K562 (cell line): ENCODE results near the gene YBX1. TPM values are rescaled to one million over a fixed set of nuclear protein-coding genes. Genes with fewer than 3 reads are reported as not detected.

Experiments
- ASH1L ChIP-seq: fragments of 450-650 bp; IDR thresholded peaks from 2 replicates; pipeline ENCODE4 v1.6.1; 2018; ENCODE audit warnings: borderline replicate concordance, mild to moderate bottlenecking, low read depth; ENCODE audit not compliant: partially characterized antibody
- BACH1 ChIP-seq: fragments of 200-800 bp; sonication (Bioruptor generic); IDR thresholded peaks from 2 replicates; pipeline ENCODE4 v1.6.1; 2016; ENCODE audit warnings: missing genetic modification characterization, missing compliant biosample characterization
- CREB1 ChIP-seq, 2 experiments: sonication (generic) in 1 of 2; formaldehyde crosslinking in 1 of 2; IDR thresholded peaks; 2 replicates each; pipeline versions ENCODE4 v1.6.1 to v1.8.0; 2012 to 2022; ENCODE audit warnings: inconsistent platforms in 1 of 2, mild to moderate bottlenecking in 1 of 2, missing genetic modification reagents in 1 of 2, moderate library complexity in 1 of 2
- CTCF ChIP-seq, 3 experiments: IDR thresholded peaks in 2 of 3; conservative IDR thresholded peaks in 1 of 3; 2 replicates each; pipeline ENCODE4 v1.5.1; 2011 to 2012; ENCODE audit warnings: low read length in 3 of 3, mild to moderate bottlenecking in 3 of 3, control low read depth in 2 of 3, improper control_type of control experiment in 1 of 3, inconsistent platforms in 1 of 3, low read depth in 1 of 3, mixed read lengths in 1 of 3, moderate library complexity in 1 of 3; ENCODE audit not compliant: insufficient read depth in 2 of 3
- EP400 ChIP-seq: fragments of 450-650 bp; IDR thresholded peaks from 2 replicates; pipeline ENCODE4 v1.6.1; 2017; ENCODE audit warnings: antibody characterized with exemption, mild to moderate bottlenecking, moderate library complexity
- FOXK2 ChIP-seq, 2 experiments: fragments of 450-650 bp; IDR thresholded peaks in 1 of 2; conservative IDR thresholded peaks in 1 of 2; 2 replicates each; pipeline ENCODE4 v1.6.1; 2016; ENCODE audit warnings: low read depth in 2 of 2, mild to moderate bottlenecking in 1 of 2
- HDAC8 ChIP-seq: fragments of 450-650 bp; IDR thresholded peaks from 2 replicates; pipeline ENCODE4 v1.6.1; 2016; ENCODE audit warnings: mild to moderate bottlenecking, missing genetic modification characterization, moderate library complexity, missing compliant biosample characterization
- KDM4B ChIP-seq, 2 experiments: fragments of 450-650 bp in 1 of 2; sonication (generic) in 1 of 2; IDR thresholded peaks; 2 replicates each; pipeline ENCODE4 v1.6.1; 2016 to 2017; ENCODE audit warnings: borderline replicate concordance in 2 of 2, antibody characterized with exemption in 1 of 2, low read depth in 1 of 2, mild to moderate bottlenecking in 1 of 2
- MAFF ChIP-seq: IDR thresholded peaks from 2 replicates; pipeline ENCODE4 v1.6.1; 2012; ENCODE audit warnings: low read length, improper control_type of control experiment
- MAX ChIP-seq: sonication (generic); formaldehyde crosslinking; IDR thresholded peaks from 2 replicates; pipeline ENCODE4 v1.9.0; 2022; ENCODE audit warnings: mild to moderate bottlenecking, missing genetic modification reagents
- MBD1 ChIP-seq: fragments of 250-450 bp; sonication (Bioruptor Pico); IDR thresholded peaks from 2 replicates; pipeline ENCODE4 v1.8.0; 2022; ENCODE audit warnings: inconsistent platforms
- NFIC ChIP-seq: fragments of 450-650 bp; IDR thresholded peaks from 2 replicates; pipeline ENCODE4 v1.6.1; 2017; ENCODE audit warnings: mild to moderate bottlenecking, inconsistent platforms
- NR2C1 ChIP-seq, 2 experiments: fragments of 450-650 bp; IDR thresholded peaks; 2 replicates each; pipeline ENCODE4 v1.6.1; 2017; ENCODE audit warnings: mild to moderate bottlenecking in 2 of 2, antibody characterized with exemption in 1 of 2, inconsistent platforms in 1 of 2, missing compliant biosample characterization in 1 of 2, missing genetic modification characterization in 1 of 2
- NR2C2 ChIP-seq, 2 experiments: fragments of 200-800 bp in 1 of 2; sonication (Bioruptor generic) in 1 of 2; sonication (generic) in 1 of 2; formaldehyde crosslinking in 1 of 2; IDR thresholded peaks; 2 replicates each; pipeline versions ENCODE4 v1.6.1 to v1.8.0; 2016 to 2022; ENCODE audit warnings: mild to moderate bottlenecking in 1 of 2, missing compliant biosample characterization in 1 of 2, missing genetic modification characterization in 1 of 2, missing genetic modification reagents in 1 of 2
- POU5F1 ChIP-seq: fragments of 150-350 bp; IDR thresholded peaks from 2 replicates; pipeline ENCODE4 v1.6.1; 2014; ENCODE audit warnings: borderline replicate concordance, low read length, low read depth, mild to moderate bottlenecking; ENCODE audit not compliant: partially characterized antibody
- RBM15 ChIP-seq: fragments of 200-400 bp; formaldehyde crosslinking; IDR thresholded peaks from 2 replicates; pipeline ENCODE4 v1.6.1; 2018; ENCODE audit warnings: mild to moderate bottlenecking, low read length, moderate library complexity; ENCODE audit not compliant: insufficient read depth
- SLC30A9 ChIP-seq: fragments of 250-450 bp; sonication (Bioruptor Pico); IDR thresholded peaks from 2 replicates; pipeline ENCODE4 v1.8.0; 2022; ENCODE audit warnings: mild to moderate bottlenecking, moderate library complexity
- SMARCE1 ChIP-seq: fragments of 450-650 bp; IDR thresholded peaks from 2 replicates; pipeline ENCODE4 v1.7.1; 2016; ENCODE audit warnings: mild to moderate bottlenecking
- STAG1 ChIP-seq: sonication (generic); formaldehyde crosslinking; IDR thresholded peaks from 2 replicates; pipeline ENCODE4 v1.5.0; 2020; ENCODE audit warnings: missing genetic modification reagents, borderline replicate concordance
- TCF3 ChIP-seq: sonication (generic); formaldehyde crosslinking; IDR thresholded peaks from 2 replicates; pipeline ENCODE4 v1.4.0; 2020; ENCODE audit warnings: mild to moderate bottlenecking, missing genetic modification reagents
- TSC22D4 ChIP-seq: fragments of 450-650 bp; IDR thresholded peaks from 2 replicates; pipeline ENCODE4 v1.6.1; 2016; ENCODE audit warnings: missing genetic modification characterization, missing biosample characterization, control low read depth
- ZNF121 ChIP-seq: sonication (generic); formaldehyde crosslinking; conservative IDR thresholded peaks from 2 replicates; pipeline ENCODE4 v1.8.0; 2022; ENCODE audit warnings: missing genetic modification reagents
- ZNF23 ChIP-seq: fragments of 250-450 bp; sonication (Bioruptor Pico); IDR thresholded peaks from 2 replicates; pipeline ENCODE4 v1.4.0; 2020; ENCODE audit warnings: mild to moderate bottlenecking
- ZNF644 ChIP-seq: fragments of 200-800 bp; sonication (Bioruptor generic); IDR thresholded peaks from 2 replicates; pipeline ENCODE4 v1.6.1; 2016; ENCODE audit warnings: low read depth, missing genetic modification characterization, missing compliant biosample characterization
- polyA plus RNA-seq, 8 experiments: library from polyadenylated mRNA; depleted of rRNA in 4 of 8; stranded (reverse) in 5 of 8; unstranded in 3 of 8; fragments of >200 nt; fragmentation: Nextera tagmentation in 2 of 8; fragmentation: Illumina TruSeq in 1 of 8; extraction: Ambion mirVana in 2 of 8; extraction: Trizol in 1 of 8; gene quantifications; 2 replicates each; pipeline versions ENCODE4 v1.2.1 to v1.2.3, GENCODE V29; 2011 to 2014; ENCODE audit warnings: inconsistent platforms in 1 of 8, missing spikeins in 1 of 8
- total RNA-seq, 7 experiments: library from RNA; depleted of rRNA in 6 of 7; stranded (reverse); fragments of >200 nt in 6 of 7; fragmentation: Illumina TruSeq in 2 of 7; extraction: Trizol in 2 of 7; gene quantifications; 2 replicates each; pipeline versions ENCODE4 v1.2.1 to v1.2.3, GENCODE V29; 2011 to 2021; ENCODE audit warnings: low replicate concordance in 1 of 7

YBX1 gene
- total and polyA plus RNA-seq, 9 of the 15 experiments (the other 6 are each of a cell fraction or from before 2014, with no cell fraction given): 363 to 1,955 (median 1,216) TPM

- TF ChIP-seq CTCF (IDR thresholded peaks at IDR 0.05 in 2 of 3, conservative IDR thresholded peaks at IDR 0.05 in 1 of 3; ENCODE audit: insufficient read depth in 2 of 3, low read depth in 1 of 3, low read length in 3 of 3) (no peak), NFIC (0 out of 2 replicates have a peak, but pooled peaks have one; percentile 39), CREB1 (IDR thresholded peaks at IDR 0.05) (peak; percentile 50), CREB1 (CRISPR knock-in tag; IDR thresholded peaks at IDR 0.05) (no peak), MBD1 (no peak), TSC22D4 (tag) (no peak), TCF3 (CRISPR knock-in tag) (peak; percentile 18), ASH1L (peak; percentile 97), MAFF (no peak), KDM4B (IDR thresholded peaks at IDR 0.05; ENCODE audit: borderline replicate concordance in 2 of 2, low read depth in 1 of 2) (peak in 1 of 2 experiments; percentile 61; a peak in 1 of 4 replicates), FOXK2 (conservative IDR thresholded peaks at IDR 0.05 in 1 of 2, IDR thresholded peaks at IDR 0.05 in 1 of 2; ENCODE audit: low read depth in 2 of 2) (peak in 1 of 2 experiments; percentile 43; a peak in 1 of 4 replicates), ZNF121 (no peak), RBM15 (no peak), STAG1 (CRISPR knock-in tag) (no peak), NR2C2 (CRISPR knock-in tag; IDR thresholded peaks at IDR 0.05) (0 out of 2 replicates have a peak, but pooled peaks have one; percentile 11), NR2C2 (tag; IDR thresholded peaks at IDR 0.05) (peak; percentile 79), SLC30A9 (CRISPR knock-in tag) (no peak), ZNF23 (no peak), MAX (CRISPR knock-in tag) (peak; percentile 94), ZNF644 (tag) (no peak), BACH1 (no peak), NR2C1 (IDR thresholded peaks at IDR 0.05) (peak; percentile 74), NR2C1 (tag; IDR thresholded peaks at IDR 0.05) (peak; percentile 79), EP400 (peak; percentile 99), SMARCE1 (no peak), POU5F1 (no peak), HDAC8 (tag) (no peak)
Measured at GRCh38 chr1:42681741-42682483, at the start of gene YBX1 (continued).
